ENCODE measurements around the gene DTD1.

DNA sequence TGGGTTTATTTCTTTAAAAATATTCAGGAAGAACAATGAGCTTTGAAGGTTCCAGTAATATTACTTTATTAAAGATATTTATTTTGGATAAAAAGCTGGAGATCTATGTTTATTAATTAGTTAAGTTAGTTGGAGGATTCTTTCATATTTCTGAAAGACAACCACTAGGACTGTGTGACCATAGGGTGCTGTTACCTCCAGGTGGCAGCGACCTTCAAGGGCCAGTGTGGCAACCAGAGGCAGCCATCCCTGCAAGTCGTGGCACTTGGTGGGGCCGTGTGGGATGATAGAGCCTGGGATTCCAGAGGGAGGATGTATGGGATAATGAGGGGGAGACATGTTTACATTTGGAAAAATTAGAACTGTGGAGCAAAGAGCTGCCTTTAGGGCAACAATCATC is 130.3 kb downstream of the DTD1 start:
- TF ChIP-seq, protein P1, sequence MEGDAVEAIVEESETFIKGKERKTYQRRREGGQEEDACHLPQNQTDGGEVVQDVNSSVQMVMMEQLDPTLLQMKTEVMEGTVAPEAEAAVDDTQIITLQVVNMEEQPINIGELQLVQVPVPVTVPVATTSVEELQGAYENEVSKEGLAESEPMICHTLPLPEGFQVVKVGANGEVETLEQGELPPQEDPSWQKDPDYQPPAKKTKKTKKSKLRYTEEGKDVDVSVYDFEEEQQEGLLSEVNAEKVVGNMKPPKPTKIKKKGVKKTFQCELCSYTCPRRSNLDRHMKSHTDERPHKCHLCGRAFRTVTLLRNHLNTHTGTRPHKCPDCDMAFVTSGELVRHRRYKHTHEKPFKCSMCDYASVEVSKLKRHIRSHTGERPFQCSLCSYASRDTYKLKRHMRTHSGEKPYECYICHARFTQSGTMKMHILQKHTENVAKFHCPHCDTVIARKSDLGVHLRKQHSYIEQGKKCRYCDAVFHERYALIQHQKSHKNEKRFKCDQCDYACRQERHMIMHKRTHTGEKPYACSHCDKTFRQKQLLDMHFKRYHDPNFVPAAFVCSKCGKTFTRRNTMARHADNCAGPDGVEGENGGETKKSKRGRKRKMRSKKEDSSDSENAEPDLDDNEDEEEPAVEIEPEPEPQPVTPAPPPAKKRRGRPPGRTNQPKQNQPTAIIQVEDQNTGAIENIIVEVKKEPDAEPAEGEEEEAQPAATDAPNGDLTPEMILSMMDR (conservative IDR thresholded peaks at IDR 0.05; ENCODE audit: low read depth, low read length): 0 out of 2 replicates have a peak, but pooled peaks have one; percentile 12
- no peak for TF ChIP-seq EZH2 (IDR thresholded peaks at IDR 0.05; ENCODE audit: borderline replicate concordance, low read depth, low read length, poor library complexity, severe bottlenecking)

Data from A673 (cell line).